ENCODE data around the gene CYP2W1.

GRCh38 chr7:1027242-1028043 is 44.5 kb downstream of the CYP2W1 start:
- TF ChIP-seq PHF8 (IDR thresholded peaks at IDR 0.05; ENCODE audit: borderline replicate concordance, low read depth), result no peak
- TF ChIP-seq, protein P1, sequence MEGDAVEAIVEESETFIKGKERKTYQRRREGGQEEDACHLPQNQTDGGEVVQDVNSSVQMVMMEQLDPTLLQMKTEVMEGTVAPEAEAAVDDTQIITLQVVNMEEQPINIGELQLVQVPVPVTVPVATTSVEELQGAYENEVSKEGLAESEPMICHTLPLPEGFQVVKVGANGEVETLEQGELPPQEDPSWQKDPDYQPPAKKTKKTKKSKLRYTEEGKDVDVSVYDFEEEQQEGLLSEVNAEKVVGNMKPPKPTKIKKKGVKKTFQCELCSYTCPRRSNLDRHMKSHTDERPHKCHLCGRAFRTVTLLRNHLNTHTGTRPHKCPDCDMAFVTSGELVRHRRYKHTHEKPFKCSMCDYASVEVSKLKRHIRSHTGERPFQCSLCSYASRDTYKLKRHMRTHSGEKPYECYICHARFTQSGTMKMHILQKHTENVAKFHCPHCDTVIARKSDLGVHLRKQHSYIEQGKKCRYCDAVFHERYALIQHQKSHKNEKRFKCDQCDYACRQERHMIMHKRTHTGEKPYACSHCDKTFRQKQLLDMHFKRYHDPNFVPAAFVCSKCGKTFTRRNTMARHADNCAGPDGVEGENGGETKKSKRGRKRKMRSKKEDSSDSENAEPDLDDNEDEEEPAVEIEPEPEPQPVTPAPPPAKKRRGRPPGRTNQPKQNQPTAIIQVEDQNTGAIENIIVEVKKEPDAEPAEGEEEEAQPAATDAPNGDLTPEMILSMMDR (IDR thresholded peaks at IDR 0.05), result no peak
- TF ChIP-seq BHLHE40 (IDR thresholded peaks at IDR 0.05; ENCODE audit: low read depth, low read length), result no peak
- TF ChIP-seq CHD4 (IDR thresholded peaks at IDR 0.05; ENCODE audit: borderline replicate concordance), result no peak
